Stimulated activated naive CD8-positive, alpha-beta T cell treated with anti-CD3 and anti-CD28 coated beads, Interleukin-15, Interleukin-2, amounts not matched to agents 100 U/mL and 50 U/mL, for 24 hours (primary cell): ENCODE measurements around the gene KIF26B.
"Not testable (repeated sequence)": the region's sequence is repeated elsewhere in the genome, so short reads cannot be mapped to it uniquely, and the experiment has no call there.

Experiments used
- ATAC-seq: fragments of 150-1000 bp; cut with Tn5 transposase; one replicate; pipeline ENCODE4 v1.10.0; 2021
- DNase-seq: peaks from one replicate; pipeline ENCODE4 v3.0.0; 2021

Gene KIF26B

GRCh38 chr1:245388687-245389086 is 233.9 kb downstream of the KIF26B start:
- ATAC-seq: no peak
- DNase-seq: no peak

GRCh38 chr1:245389873-245390272 is 235.1 kb downstream of the KIF26B start:
- no peak for DNase-seq
- ATAC-seq: no peak

GRCh38 chr1:245390975-245391374 is 236.2 kb downstream of the KIF26B start:
- DNase-seq (no peak), ATAC-seq (no peak)

- ATAC-seq (no peak), DNase-seq (no peak)
Measured at GRCh38 chr1:245393694-245394093, 238.9 kb downstream of the KIF26B start.

- DNase-seq (no peak), ATAC-seq (no peak)
Measured at GRCh38 chr1:245395680-245396079, 240.9 kb downstream of the KIF26B start.

- no peak for DNase-seq
- no peak for ATAC-seq
Measured at GRCh38 chr1:245396615-245397014, 241.8 kb downstream of the KIF26B start.

- ATAC-seq: no peak
Measured at GRCh38 chr1:245397771-245398170, 243.0 kb downstream of the KIF26B start.

GRCh38 chr1:245398180-245398579 is 243.4 kb downstream of the KIF26B start:
- no peak for DNase-seq
- ATAC-seq: no peak

More at GRCh38 chr1:245397771-245398170, 243.0 kb downstream of the KIF26B start:
- no peak for DNase-seq

- DNase-seq (no peak), ATAC-seq (no peak)
Measured at GRCh38 chr1:245401881-245402587, 247.2 kb downstream of the KIF26B start.

- not testable (repeated sequence) for ATAC-seq
Measured at GRCh38 chr1:245402998-245403397, 248.2 kb downstream of the KIF26B start.

GRCh38 chr1:245404527-245404926 is 249.7 kb downstream of the KIF26B start:
- ATAC-seq (no peak), DNase-seq (no peak)

More at GRCh38 chr1:245402998-245403397, 248.2 kb downstream of the KIF26B start:
- DNase-seq: not testable (repeated sequence)

GRCh38 chr1:245404952-245405351 is 250.2 kb downstream of the KIF26B start:
- ATAC-seq (no peak), DNase-seq (no peak)

GRCh38 chr1:245406426-245406825 is 251.6 kb downstream of the KIF26B start:
- DNase-seq (no peak), ATAC-seq (no peak)

- DNase-seq: no peak
- ATAC-seq: no peak
Measured at GRCh38 chr1:245407983-245408382, 253.2 kb downstream of the KIF26B start.

- DNase-seq (no peak), ATAC-seq (no peak)
Measured at GRCh38 chr1:245409341-245410195, 254.8 kb downstream of the KIF26B start.

- ATAC-seq (no peak), DNase-seq (no peak)
Measured at GRCh38 chr1:245411245-245412036, 256.7 kb downstream of the KIF26B start.

- no peak for DNase-seq
- no peak for ATAC-seq
Measured at GRCh38 chr1:245412306-245412705, 257.5 kb downstream of the KIF26B start.

GRCh38 chr1:245416781-245417180 is 262.0 kb downstream of the KIF26B start:
- DNase-seq (no peak), ATAC-seq (no peak)

- no peak for DNase-seq
- ATAC-seq: no peak
Measured at GRCh38 chr1:245418077-245418476, 263.3 kb downstream of the KIF26B start.

GRCh38 chr1:245419461-245419978 is 264.7 kb downstream of the KIF26B start:
- no peak for ATAC-seq
- no peak for DNase-seq

- DNase-seq (no peak), ATAC-seq (no peak)
Measured at GRCh38 chr1:245419989-245420388, 265.2 kb downstream of the KIF26B start.

GRCh38 chr1:245420926-245421325 is 266.1 kb downstream of the KIF26B start:
- ATAC-seq (no peak), DNase-seq (no peak)
